ENCODE measurements around the gene GLIPR1L2.
"Not testable (repeated sequence)": the region's sequence is repeated elsewhere in the genome, so short reads cannot be mapped to it uniquely, and the experiment has no call there.

Gene GLIPR1L2

GRCh38 chr12:75390899-75391538, at the start of gene GLIPR1L2:
TSS of gene GLIPR1L2 (plus strand) at chr12:75391089. CDS start at chr12:75391117, 28 bp downstream.
- peak within 1 kb of the TSS; percentile 84 to 96 for H3K4me3 ChIP-seq (ENCODE audit: low read length in 2 of 2)
- H3K27me3 ChIP-seq (ENCODE audit: control insufficient read depth in 1 of 2, insufficient read depth in 2 of 2, low read length in 2 of 2): no peaks in the 10 kb centered on the region
- H3K36me3 ChIP-seq (ENCODE audit: control insufficient read depth in 2 of 2, insufficient read depth in 2 of 2, low read length in 2 of 2): no peaks in the 10 kb centered on the region
- no peaks in the 10 kb centered on the region for H3K4me1 ChIP-seq (ENCODE audit: control insufficient read depth, insufficient read depth, low read length)
- peak within 1 kb of the TSS; percentile 93 to 98 for H3K9ac ChIP-seq (ENCODE audit: low read length in 2 of 2)
- no peaks in the 10 kb centered on the region for H3K9me3 ChIP-seq (ENCODE audit: control insufficient read depth in 2 of 2, low read length in 2 of 2)
- H3K27ac ChIP-seq (ENCODE audit: low read length): peak within 1 kb of the TSS; percentile 89

DNA sequence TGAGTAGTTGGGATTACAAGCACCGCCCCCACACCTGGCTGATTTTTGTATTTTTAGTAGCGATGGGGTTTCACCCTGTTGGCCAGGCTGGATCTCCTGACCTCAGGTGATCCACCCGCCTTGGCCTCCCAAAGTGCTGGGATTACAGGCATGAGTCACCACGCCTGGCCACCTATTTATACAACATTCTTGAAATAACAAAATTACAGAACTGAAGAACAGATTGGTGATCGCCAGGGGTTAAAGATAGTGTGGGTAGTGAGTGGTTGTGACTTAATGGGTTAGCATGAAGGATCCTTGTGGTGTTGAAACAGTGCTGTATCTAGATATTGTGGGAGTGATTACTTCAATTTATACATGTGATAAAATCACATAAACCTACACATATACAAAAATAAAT, 49.0 kb upstream of the GLIPR1L2 start:
- H3K4me1 ChIP-seq (ENCODE audit: control insufficient read depth, insufficient read depth, low read length): no peaks in the 10 kb centered on the region
- no peak overlapping the region for H3K4me3 ChIP-seq (ENCODE audit: low read length in 2 of 2)
- no peaks in the 10 kb centered on the region for H3K36me3 ChIP-seq (ENCODE audit: control insufficient read depth in 2 of 2, insufficient read depth in 2 of 2, low read length in 2 of 2)
- no peak overlapping the region for H3K9ac ChIP-seq (ENCODE audit: low read length in 2 of 2)
- no peaks in the 10 kb centered on the region for H3K9me3 ChIP-seq (ENCODE audit: control insufficient read depth in 2 of 2, low read length in 2 of 2)
- no peak overlapping the region for H3K27ac ChIP-seq (ENCODE audit: low read length)
- no peaks in the 10 kb centered on the region for H3K27me3 ChIP-seq (ENCODE audit: control insufficient read depth in 1 of 2, insufficient read depth in 2 of 2, low read length in 2 of 2)

DNA sequence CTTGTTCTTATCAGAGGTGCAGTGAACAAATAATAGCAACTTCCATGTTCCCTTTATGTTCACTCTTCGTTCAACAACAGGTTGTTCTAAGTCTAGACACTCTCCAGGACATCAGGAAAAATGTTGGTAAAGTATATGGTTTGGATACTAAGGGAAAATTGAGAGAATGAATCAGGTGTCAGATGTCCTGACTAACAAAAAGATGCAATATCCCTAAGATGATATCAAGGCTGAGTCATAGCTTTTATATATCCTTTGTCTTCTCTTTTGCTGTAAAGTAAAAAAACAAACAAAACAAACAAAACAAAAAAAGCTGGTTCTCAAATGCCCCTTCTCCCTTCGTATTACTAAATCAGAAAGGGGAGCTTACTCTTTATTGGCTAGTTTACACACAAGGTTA, 45.4 kb upstream of the GLIPR1L2 start:
- Histone ChIP-seq H3K4me1 (ENCODE audit: control insufficient read depth, insufficient read depth, low read length) (no peaks in the 10 kb centered on the region), H3K27me3 (ENCODE audit: control insufficient read depth in 1 of 2, insufficient read depth in 2 of 2, low read length in 2 of 2) (no peaks in the 10 kb centered on the region), H3K9me3 (ENCODE audit: control insufficient read depth in 2 of 2, low read length in 2 of 2) (no peaks in the 10 kb centered on the region), H3K36me3 (ENCODE audit: control insufficient read depth in 2 of 2, insufficient read depth in 2 of 2, low read length in 2 of 2) (no peaks in the 10 kb centered on the region), H3K27ac (ENCODE audit: low read length) (no peak overlapping the region), H3K4me3 (ENCODE audit: low read length in 2 of 2) (no peak overlapping the region), H3K9ac (ENCODE audit: low read length in 2 of 2) (no peak overlapping the region)

GRCh38 chr12:75346215-75346614, 44.7 kb upstream of the GLIPR1L2 start:
- H3K36me3 ChIP-seq (ENCODE audit: control insufficient read depth in 2 of 2, insufficient read depth in 2 of 2, low read length in 2 of 2); H3K4me3 ChIP-seq (ENCODE audit: low read length in 2 of 2); H3K4me1 ChIP-seq (ENCODE audit: control insufficient read depth, insufficient read depth, low read length); H3K9ac ChIP-seq (ENCODE audit: low read length in 2 of 2); H3K9me3 ChIP-seq (ENCODE audit: control insufficient read depth in 2 of 2, low read length in 2 of 2); H3K27me3 ChIP-seq (ENCODE audit: control insufficient read depth in 1 of 2, insufficient read depth in 2 of 2, low read length in 2 of 2); H3K27ac ChIP-seq (ENCODE audit: low read length): not testable (repeated sequence)

DNA sequence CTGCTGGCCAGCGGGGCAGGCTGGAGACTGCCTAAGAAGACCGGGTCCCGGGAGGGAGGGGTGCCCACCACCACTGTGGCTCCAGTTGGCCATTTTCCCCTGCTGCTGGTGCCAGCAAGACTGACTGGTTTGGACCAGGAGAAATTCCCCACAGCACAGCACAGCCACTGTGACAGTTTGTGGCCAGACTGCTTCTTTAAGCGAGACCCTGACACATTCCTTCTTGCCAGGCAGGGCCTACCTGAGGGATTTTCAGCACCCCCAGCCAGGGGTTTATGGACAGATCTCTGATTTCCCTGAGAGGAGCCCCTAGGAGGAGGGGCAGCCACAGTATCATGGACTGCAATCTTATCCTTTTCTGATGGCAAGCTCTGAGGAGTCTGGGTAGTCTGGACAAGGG, 40.9 kb upstream of the GLIPR1L2 start:
- Histone ChIP-seq H3K4me3 (ENCODE audit: low read length in 2 of 2) (no peak overlapping the region), H3K36me3 (ENCODE audit: control insufficient read depth in 2 of 2, insufficient read depth in 2 of 2, low read length in 2 of 2) (no peaks in the 10 kb centered on the region), H3K9me3 (ENCODE audit: control insufficient read depth in 2 of 2, low read length in 2 of 2) (no peaks in the 10 kb centered on the region), H3K27me3 (ENCODE audit: control insufficient read depth in 1 of 2, insufficient read depth in 2 of 2, low read length in 2 of 2) (no peaks in the 10 kb centered on the region), H3K4me1 (ENCODE audit: control insufficient read depth, insufficient read depth, low read length) (no peaks in the 10 kb centered on the region), H3K9ac (ENCODE audit: low read length in 2 of 2) (no peak overlapping the region), H3K27ac (ENCODE audit: low read length) (no peak overlapping the region)

DNA sequence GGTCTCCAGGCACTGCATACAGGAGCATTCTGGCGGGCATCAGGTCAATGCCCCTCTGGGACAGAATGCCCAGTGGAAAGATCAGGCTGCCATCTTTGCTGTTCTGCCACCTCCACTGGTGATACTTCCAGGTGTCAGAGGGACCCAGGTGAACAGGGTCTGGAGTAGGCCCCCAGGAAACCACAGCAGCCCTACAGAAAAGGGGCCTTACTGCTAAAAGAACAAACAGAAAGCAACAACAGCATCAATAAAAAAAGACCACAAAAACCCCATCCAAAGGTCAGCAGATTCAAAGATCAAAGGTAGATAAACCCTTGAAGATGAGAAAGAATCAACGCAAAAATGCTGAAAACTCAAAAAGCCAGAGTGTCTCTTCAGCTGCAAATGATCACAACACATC, 40.5 kb upstream of the GLIPR1L2 start:
- H3K27me3 ChIP-seq (ENCODE audit: control insufficient read depth in 1 of 2, insufficient read depth in 2 of 2, low read length in 2 of 2): no peaks in the 10 kb centered on the region
- no peak overlapping the region for H3K27ac ChIP-seq (ENCODE audit: low read length)
- no peaks in the 10 kb centered on the region for H3K4me1 ChIP-seq (ENCODE audit: control insufficient read depth, insufficient read depth, low read length)
- no peak overlapping the region for H3K9ac ChIP-seq (ENCODE audit: low read length in 2 of 2)
- no peaks in the 10 kb centered on the region for H3K9me3 ChIP-seq (ENCODE audit: control insufficient read depth in 2 of 2, low read length in 2 of 2)
- no peak overlapping the region for H3K4me3 ChIP-seq (ENCODE audit: low read length in 2 of 2)
- no peaks in the 10 kb centered on the region for H3K36me3 ChIP-seq (ENCODE audit: control insufficient read depth in 2 of 2, insufficient read depth in 2 of 2, low read length in 2 of 2)

- no peak overlapping the region for H3K4me3 ChIP-seq (ENCODE audit: low read length in 2 of 2)
- H3K36me3 ChIP-seq (ENCODE audit: control insufficient read depth in 2 of 2, insufficient read depth in 2 of 2, low read length in 2 of 2): no peaks in the 10 kb centered on the region
- no peaks in the 10 kb centered on the region for H3K9me3 ChIP-seq (ENCODE audit: control insufficient read depth in 2 of 2, low read length in 2 of 2)
- H3K27me3 ChIP-seq (ENCODE audit: control insufficient read depth in 1 of 2, insufficient read depth in 2 of 2, low read length in 2 of 2): no peaks in the 10 kb centered on the region
- H3K9ac ChIP-seq (ENCODE audit: low read length in 2 of 2): no peak overlapping the region
- no peaks in the 10 kb centered on the region for H3K4me1 ChIP-seq (ENCODE audit: control insufficient read depth, insufficient read depth, low read length)
- H3K27ac ChIP-seq (ENCODE audit: low read length): no peak overlapping the region
Measured at GRCh38 chr12:75354011-75354410, 36.9 kb upstream of the GLIPR1L2 start.

DNA sequence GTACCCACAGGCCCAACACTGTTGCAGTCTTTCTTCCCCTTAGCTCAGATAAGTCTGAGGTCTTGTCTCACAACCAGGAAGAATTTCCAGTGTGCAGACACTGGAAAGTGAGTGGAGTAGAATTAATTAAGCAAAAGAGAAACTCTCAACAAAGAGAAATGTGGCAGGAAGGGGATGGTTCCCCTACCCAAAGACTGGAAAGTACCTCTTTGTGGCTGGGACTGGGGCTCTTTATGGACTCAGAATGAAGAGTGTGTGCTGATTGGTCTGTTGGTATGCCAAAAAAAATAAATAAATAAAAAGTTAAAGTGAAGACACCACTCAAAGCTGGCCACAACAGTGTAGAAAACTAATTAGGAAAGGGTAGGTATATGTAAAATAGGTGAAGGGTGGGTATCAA, 30.0 kb upstream of the GLIPR1L2 start:
- H3K4me1 ChIP-seq (ENCODE audit: control insufficient read depth, insufficient read depth, low read length): no peaks in the 10 kb centered on the region
- H3K9ac ChIP-seq (ENCODE audit: low read length in 2 of 2): no peak overlapping the region
- H3K27me3 ChIP-seq (ENCODE audit: control insufficient read depth in 1 of 2, insufficient read depth in 2 of 2, low read length in 2 of 2): no peaks in the 10 kb centered on the region
- no peaks in the 10 kb centered on the region for H3K9me3 ChIP-seq (ENCODE audit: control insufficient read depth in 2 of 2, low read length in 2 of 2)
- no peak overlapping the region for H3K4me3 ChIP-seq (ENCODE audit: low read length in 2 of 2)
- H3K27ac ChIP-seq (ENCODE audit: low read length): no peak overlapping the region
- H3K36me3 ChIP-seq (ENCODE audit: control insufficient read depth in 2 of 2, insufficient read depth in 2 of 2, low read length in 2 of 2): no peaks in the 10 kb centered on the region

- H3K9ac ChIP-seq (ENCODE audit: low read length in 2 of 2): no peak overlapping the region
- no peaks in the 10 kb centered on the region for H3K36me3 ChIP-seq (ENCODE audit: control insufficient read depth in 2 of 2, insufficient read depth in 2 of 2, low read length in 2 of 2)
- no peak overlapping the region for H3K4me3 ChIP-seq (ENCODE audit: low read length in 2 of 2)
- no peaks in the 10 kb centered on the region for H3K9me3 ChIP-seq (ENCODE audit: control insufficient read depth in 2 of 2, low read length in 2 of 2)
- H3K27me3 ChIP-seq (ENCODE audit: control insufficient read depth in 1 of 2, insufficient read depth in 2 of 2, low read length in 2 of 2): no peaks in the 10 kb centered on the region
- H3K4me1 ChIP-seq (ENCODE audit: control insufficient read depth, insufficient read depth, low read length): no peaks in the 10 kb centered on the region
- H3K27ac ChIP-seq (ENCODE audit: low read length): no peak overlapping the region
Measured at GRCh38 chr12:75361408-75361807, 29.5 kb upstream of the GLIPR1L2 start.

DNA sequence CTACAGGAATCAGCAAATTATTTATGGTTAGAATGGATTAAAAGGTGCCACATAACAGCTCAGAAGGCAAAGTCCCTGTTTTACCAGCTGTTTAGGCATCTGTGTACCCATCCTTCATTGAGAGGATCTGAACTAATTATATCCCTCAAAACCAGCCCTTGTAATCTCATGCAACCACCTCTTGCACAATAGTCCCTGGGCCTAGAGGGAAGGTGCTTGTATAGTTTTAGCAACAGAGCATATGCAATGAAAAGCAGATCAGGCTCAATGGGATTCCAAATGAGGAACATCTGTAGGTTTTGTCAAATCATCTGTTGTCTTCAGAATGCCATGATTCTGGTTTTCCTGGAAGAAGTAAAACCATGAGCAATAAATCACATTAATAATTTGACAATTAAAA, 26.0 kb upstream of the GLIPR1L2 start:
- no peak overlapping the region for H3K4me3 ChIP-seq (ENCODE audit: low read length in 2 of 2)
- H3K27ac ChIP-seq (ENCODE audit: low read length): no peak overlapping the region
- no peak overlapping the region for H3K9ac ChIP-seq (ENCODE audit: low read length in 2 of 2)
- H3K9me3 ChIP-seq (ENCODE audit: control insufficient read depth in 2 of 2, low read length in 2 of 2): no peaks in the 10 kb centered on the region
- H3K36me3 ChIP-seq (ENCODE audit: control insufficient read depth in 2 of 2, insufficient read depth in 2 of 2, low read length in 2 of 2): no peaks in the 10 kb centered on the region
- no peaks in the 10 kb centered on the region for H3K4me1 ChIP-seq (ENCODE audit: control insufficient read depth, insufficient read depth, low read length)
- H3K27me3 ChIP-seq (ENCODE audit: control insufficient read depth in 1 of 2, insufficient read depth in 2 of 2, low read length in 2 of 2): no peaks in the 10 kb centered on the region

- H3K4me3 ChIP-seq (ENCODE audit: low read length in 2 of 2): no peak overlapping the region
- H3K27me3 ChIP-seq (ENCODE audit: control insufficient read depth in 1 of 2, insufficient read depth in 2 of 2, low read length in 2 of 2): no peaks in the 10 kb centered on the region
- no peak overlapping the region for H3K9ac ChIP-seq (ENCODE audit: low read length in 2 of 2)
- H3K9me3 ChIP-seq (ENCODE audit: control insufficient read depth in 2 of 2, low read length in 2 of 2): no peaks in the 10 kb centered on the region
- no peak overlapping the region for H3K27ac ChIP-seq (ENCODE audit: low read length)
- no peaks in the 10 kb centered on the region for H3K36me3 ChIP-seq (ENCODE audit: control insufficient read depth in 2 of 2, insufficient read depth in 2 of 2, low read length in 2 of 2)
- H3K4me1 ChIP-seq (ENCODE audit: control insufficient read depth, insufficient read depth, low read length): no peaks in the 10 kb centered on the region
Measured at GRCh38 chr12:75366629-75367028, 24.3 kb upstream of the GLIPR1L2 start.

Data from stomach smooth muscle (tissue), 2 donors.